HEK293 (cell line): Measurements from ENCODE around the gene NUDCD3.

Source experiments
- KLF9 ChIP-seq: fragments of 450-650 bp; formaldehyde crosslinking; IDR thresholded peaks from 2 replicates; pipeline ENCODE4 v1.5.1; 2016; ENCODE audit warnings: missing biosample characterization, missing genetic modification characterization, low read depth
- SCRT2 ChIP-seq: fragments of 450-650 bp; formaldehyde crosslinking; IDR thresholded peaks from 2 replicates; pipeline ENCODE4 v1.5.1; 2016; ENCODE audit warnings: missing biosample characterization, missing genetic modification characterization
- YY1 ChIP-seq: fragments of 450-650 bp; formaldehyde crosslinking; IDR thresholded peaks from 2 replicates; pipeline ENCODE4 v1.5.1; 2018; ENCODE audit warnings: missing biosample characterization, missing genetic modification characterization
- ZBTB21 ChIP-seq: fragments of 450-650 bp; formaldehyde crosslinking; IDR thresholded peaks from 2 replicates; pipeline ENCODE4 v1.5.1; 2017; ENCODE audit warnings: missing biosample characterization, missing genetic modification characterization
- ZBTB7A ChIP-seq: fragments of 450-650 bp; formaldehyde crosslinking; IDR thresholded peaks from 2 replicates; pipeline ENCODE4 v1.5.1; 2016; ENCODE audit warnings: low read depth, missing biosample characterization, missing genetic modification characterization
- ZNF274 ChIP-seq, 2 experiments: fragments of 200-500 bp in 1 of 2; fragments of 450-650 bp in 1 of 2; sonication (Bioruptor generic) in 1 of 2; formaldehyde crosslinking in 1 of 2; IDR thresholded peaks; 2 replicates each; pipeline versions ENCODE4 v1.5.1 to v1.6.1; 2014 to 2016; ENCODE audit warnings: borderline replicate concordance in 1 of 2, inconsistent platforms in 1 of 2, low read length in 1 of 2, missing biosample characterization in 1 of 2, missing genetic modification characterization in 1 of 2
- ZNF501 ChIP-seq: fragments of 450-650 bp; formaldehyde crosslinking; IDR thresholded peaks from 2 replicates; pipeline ENCODE4 v1.5.1; 2016; ENCODE audit warnings: missing biosample characterization, missing genetic modification characterization

DNA sequence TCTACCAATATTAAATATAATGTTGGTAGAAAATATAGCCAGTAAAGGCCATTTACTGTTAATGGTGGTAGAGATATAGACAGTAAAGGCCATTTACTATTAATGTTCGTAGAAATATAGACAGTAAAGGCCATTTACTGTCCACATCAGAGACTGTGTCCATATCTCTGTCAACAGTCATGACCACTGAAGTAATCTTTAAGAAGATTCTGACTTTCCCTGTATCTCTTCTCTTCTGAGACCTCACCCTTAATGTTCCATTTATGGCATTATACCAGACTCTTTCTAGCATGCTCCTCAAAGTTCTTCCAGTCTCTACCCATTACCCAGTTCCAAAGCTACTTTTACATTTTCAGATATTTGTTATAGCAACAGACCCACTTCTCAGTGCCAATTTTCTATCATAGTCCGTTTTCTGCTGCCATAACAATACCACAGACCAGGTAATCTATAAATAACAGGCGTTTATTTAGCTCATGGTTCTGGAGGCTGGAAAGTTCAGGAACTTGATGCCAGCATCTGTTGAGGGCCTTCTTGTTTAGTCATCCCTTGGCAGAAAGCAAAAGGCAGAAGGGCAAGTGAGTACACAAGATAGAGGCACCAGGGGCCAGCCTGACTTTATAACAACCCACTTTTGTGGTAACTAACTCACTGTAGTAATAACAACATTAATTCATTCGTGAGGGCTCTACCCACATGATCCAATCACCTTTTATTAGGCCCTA is 7.9 kb upstream of the NUDCD3 start:
- TF ChIP-seq SCRT2 (tag by site-specific recombination): no peak
- TF ChIP-seq ZBTB7A: no peak
- no peak for TF ChIP-seq ZNF274 (IDR thresholded peaks at IDR 0.05; ENCODE audit: low read length)
- no peak for TF ChIP-seq ZNF274 (tag by site-specific recombination; IDR thresholded peaks at IDR 0.05; ENCODE audit: borderline replicate concordance)
- TF ChIP-seq ZNF501 (tag by site-specific recombination): no peak
- no peak for TF ChIP-seq YY1 (tag by site-specific recombination)
- TF ChIP-seq KLF9: no peak
- TF ChIP-seq ZBTB21 (tag by site-specific recombination): no peak
